ENCODE results near the gene LDLRAP1. TPM values are rescaled to one million over a fixed set of nuclear protein-coding genes. Genes with fewer than 3 reads are reported as not detected.
A peak's percentile ranks its signal among the peaks of the same experiment; 100 is the strongest.

LDLRAP1 gene
- total RNA-seq, 1 donor from 2014 or later: 20.7 TPM

GRCh38 chr1:25537153-25537831 is 6.1 kb upstream of the LDLRAP1 start:
- DNase-seq (ENCODE audit: extremely low spot score, unreplicated experiment): no peak
- H3K4me3 Mint-ChIP-seq: no peak overlapping the region
- H3K36me3 Mint-ChIP-seq: no peaks in the 10 kb centered on the region
- H3K9me3 Mint-ChIP-seq: no peaks in the 10 kb centered on the region
- peaks cover 13% of the 10 kb centered on the region for H3K27me3 Mint-ChIP-seq
- peaks cover 3% of the 10 kb centered on the region for H3K4me1 Mint-ChIP-seq (ENCODE audit: unreplicated experiment)
- no peak overlapping the region for H3K27ac Mint-ChIP-seq
- no peak for TF ChIP-seq CTCF (conservative IDR thresholded peaks at IDR 0.05)

GRCh38 chr1:25538191-25538767 is 5.1 kb upstream of the LDLRAP1 start:
- no peaks in the 10 kb centered on the region for H3K9me3 Mint-ChIP-seq
- H3K4me3 Mint-ChIP-seq: no peak overlapping the region
- no peaks in the 10 kb centered on the region for H3K36me3 Mint-ChIP-seq
- H3K27ac Mint-ChIP-seq: no peak overlapping the region
- DNase-seq (ENCODE audit: extremely low spot score, unreplicated experiment): no peak
- peaks cover 4% of the 10 kb centered on the region for H3K4me1 Mint-ChIP-seq (ENCODE audit: unreplicated experiment)
- peaks cover 13% of the 10 kb centered on the region for H3K27me3 Mint-ChIP-seq
- TF ChIP-seq CTCF (conservative IDR thresholded peaks at IDR 0.05): no peak

- no peak for TF ChIP-seq CTCF (conservative IDR thresholded peaks at IDR 0.05)
- H3K4me3 Mint-ChIP-seq: peak overlapping the region; percentile 67
- peaks cover 10% of the 10 kb centered on the region for H3K27me3 Mint-ChIP-seq
- peaks cover 4% of the 10 kb centered on the region for H3K4me1 Mint-ChIP-seq (ENCODE audit: unreplicated experiment)
- H3K9me3 Mint-ChIP-seq: no peaks in the 10 kb centered on the region
- H3K27ac Mint-ChIP-seq: peak overlapping the region; percentile 17
- DNase-seq (ENCODE audit: extremely low spot score, unreplicated experiment): no peak
- no peaks in the 10 kb centered on the region for H3K36me3 Mint-ChIP-seq
Measured at GRCh38 chr1:25540750-25541342, 2.6 kb upstream of the LDLRAP1 start.

GRCh38 chr1:25541425-25541824 is 2.0 kb upstream of the LDLRAP1 start:
- Mint-ChIP-seq H3K27me3 (peaks cover 6% of the 10 kb centered on the region), H3K9me3 (no peaks in the 10 kb centered on the region), H3K36me3 (no peaks in the 10 kb centered on the region), H3K27ac (peak overlapping the region; percentile 59), H3K4me3 (peak overlapping the region; percentile 67), H3K4me1 (ENCODE audit: unreplicated experiment) (peaks cover 4% of the 10 kb centered on the region)
- DNase-seq (ENCODE audit: extremely low spot score, unreplicated experiment): no peak
- TF ChIP-seq CTCF (conservative IDR thresholded peaks at IDR 0.05): no peak

DNA sequence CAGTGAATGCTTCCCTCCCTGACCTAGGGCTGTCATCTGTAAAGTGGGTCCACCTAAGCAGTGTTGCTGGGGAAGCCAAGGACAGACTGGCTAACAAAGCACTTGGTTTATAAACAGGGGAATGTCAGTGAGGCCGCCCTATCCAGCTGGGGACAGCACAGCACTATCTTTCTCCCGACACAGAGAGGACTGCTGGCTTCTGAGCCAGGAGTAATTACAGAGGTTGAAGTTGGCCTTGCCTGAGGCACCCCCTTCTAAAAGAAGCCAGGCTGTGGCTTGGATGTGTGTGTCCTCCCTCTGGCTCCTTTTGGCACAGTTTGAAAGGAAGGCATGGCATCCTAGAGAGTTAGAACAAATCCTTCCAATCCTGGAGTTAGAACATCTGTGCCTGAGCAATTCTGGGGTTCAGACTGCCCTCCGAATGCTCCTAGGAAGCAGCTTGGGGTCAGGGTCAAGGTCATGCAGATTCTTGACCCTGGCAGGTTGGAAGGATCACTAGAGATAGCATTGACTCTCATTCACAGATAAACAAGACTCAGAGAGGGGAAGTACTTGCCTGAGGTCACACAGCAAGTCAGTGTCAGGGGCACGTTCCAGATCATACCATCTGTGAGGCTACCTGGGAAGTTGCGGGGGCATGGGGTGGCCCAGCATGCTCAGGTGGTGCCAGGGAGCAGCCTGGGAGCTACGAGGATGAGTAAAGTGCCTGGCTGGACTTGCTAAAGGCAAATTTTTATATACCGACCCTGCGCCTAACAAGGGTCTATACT is 1.3 kb upstream of the LDLRAP1 start:
- Mint-ChIP-seq H3K4me1 (ENCODE audit: unreplicated experiment) (peaks cover 4% of the 10 kb centered on the region), H3K27me3 (peaks cover 6% of the 10 kb centered on the region), H3K36me3 (no peaks in the 10 kb centered on the region), H3K27ac (peak overlapping the region; percentile 59), H3K4me3 (peak overlapping the region; percentile 82), H3K9me3 (no peaks in the 10 kb centered on the region)
- TF ChIP-seq CTCF (conservative IDR thresholded peaks at IDR 0.05): no peak
- no peak for DNase-seq (ENCODE audit: extremely low spot score, unreplicated experiment)

Measured in type B pancreatic cell (in vitro differentiated cells).